ENCODE measurements around the gene RFC5. TPM values are rescaled to one million over a fixed set of nuclear protein-coding genes. Genes with fewer than 3 reads are reported as not detected.

Gene RFC5
- total and polyA plus RNA-seq, 10 of the 15 experiments (the other 5 are each of a cell fraction or from before 2014, with no cell fraction given) = 30.9 to 73.3 (median 53.5) TPM

DNA sequence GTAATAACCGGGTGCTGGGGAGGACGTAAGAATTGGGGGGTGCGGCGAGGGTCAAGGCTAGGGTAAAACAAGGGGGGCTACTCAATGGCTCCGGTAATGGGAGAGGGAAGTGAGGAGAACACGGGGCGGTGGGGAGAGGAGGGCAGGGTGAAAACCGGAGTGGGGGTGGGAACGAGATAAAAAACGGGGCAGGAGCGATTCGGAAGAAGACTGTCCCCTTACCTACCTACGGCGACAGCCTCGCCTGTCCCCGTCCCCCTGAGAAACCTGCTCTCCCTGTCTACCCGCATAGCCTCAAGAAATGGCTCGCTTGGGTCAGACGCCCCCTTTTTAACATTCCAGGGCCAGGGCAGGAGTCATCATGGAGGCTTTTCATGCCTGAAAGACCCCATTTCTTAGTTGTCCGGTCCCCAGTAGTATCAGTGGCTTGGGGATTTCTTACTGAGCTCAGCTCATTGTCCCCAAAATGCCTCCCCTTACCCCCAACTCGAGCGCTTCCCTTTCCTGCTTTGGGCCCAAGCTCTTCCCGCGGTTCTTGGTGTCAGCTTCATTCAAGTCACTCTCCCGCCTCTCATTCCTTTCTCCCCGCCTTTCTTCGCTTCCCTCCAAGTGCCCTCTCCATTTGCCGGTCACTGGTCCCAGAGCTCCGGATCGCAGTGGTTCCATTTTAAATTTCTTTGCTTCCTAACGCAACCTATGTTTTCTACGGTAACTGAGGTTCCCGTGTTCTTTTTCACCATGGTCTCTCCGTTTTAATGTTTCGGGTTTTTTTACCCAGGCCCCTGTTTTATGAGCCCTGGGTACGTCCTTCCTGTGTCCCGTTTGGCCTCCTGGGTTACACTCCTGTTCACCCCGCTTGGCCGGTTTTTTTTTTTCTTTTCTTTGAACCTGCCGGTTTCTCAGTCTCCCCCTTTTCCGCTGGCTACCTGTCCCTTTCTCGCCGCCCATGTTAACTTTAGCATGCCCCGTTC, 45.7 kb downstream of the RFC5 start:
- RAD21 ChIA-PET (ENCODE audit: unreplicated experiment) = interaction anchor here (0.7 to 1.7 kb wide), 6 partner anchors 45 to 315 kb away, joined by 3 to 7 read pairs (median 4); no protein-coding TSS in a partner anchor
- peak overlapping the region; percentile 96 for H3K4me2 ChIP-seq (ENCODE audit: control insufficient read depth, insufficient read depth)
- H3K4me1 ChIP-seq (ENCODE audit: control insufficient read depth, insufficient read depth, low read length) = peaks cover 13% of the 10 kb centered on the region
- DNase-seq (ENCODE audit: low read depth, low spot score) (no peak), FAIRE-seq (no peak), ATAC-seq (peak; percentile 43)
- H3K9me3 ChIP-seq (replicated peaks; ENCODE audit: control insufficient read depth, insufficient read depth, low read length) = no peaks in the 10 kb centered on the region
- peaks cover 32% of the 10 kb centered on the region for H3K79me2 ChIP-seq (ENCODE audit: control insufficient read depth, insufficient read depth, low read length)
- H3K4me3 ChIP-seq = peak overlapping the region; percentile 96
- H2AFZ ChIP-seq (ENCODE audit: control insufficient read depth, low read depth, low read length) = peak overlapping the region; percentile 89
- POLR2A ChIA-PET = interaction anchor here (0.6 to 1.0 kb wide), 4 partner anchors 29 to 1609 kb away, joined by 3 to 4 read pairs (median 3); partner anchors contain the start of gene SUDS3
- CTCF ChIA-PET = interaction anchor here (0.9 to 2.0 kb wide), 3 partner anchors 57 to 314 kb away, joined by 3 to 6 read pairs (median 4); partner anchors contain the start of gene SUDS3
- intact Hi-C loops (cut with micrococcal nuclease; ENCODE audit: unreplicated experiment) (loop anchor here (2.0 kb wide), 1 partner anchor 315 kb away; the partner anchor contains the start of gene SUDS3), in situ Hi-C loops (cut with MboI) (no loop called here)
- H3K27me3 ChIP-seq (replicated peaks in 1 of 2; ENCODE audit: control insufficient read depth in 2 of 2, insufficient read depth in 2 of 2, low read length in 1 of 2) = no peaks in the 10 kb centered on the region
- SMC1A ChIA-PET (ENCODE audit: uncharacterized antibody, unreplicated experiment) = interaction anchor here (0.7 to 1.0 kb wide), 5 partner anchors 9 to 165 kb away, joined by 3 to 4 read pairs (median 3); no protein-coding TSS in a partner anchor
- H4K20me1 ChIP-seq (ENCODE audit: control insufficient read depth, insufficient read depth) = no peaks in the 10 kb centered on the region
- H3K27ac ChIP-seq (ENCODE audit: control insufficient read depth, insufficient read depth) = peak overlapping the region; percentile 93
- TSS peak; percentile 86 for BruUV-seq (replicated peaks)
- WGBS (ENCODE audit: insufficient coverage, insufficient replicate concordance, low lambda C conversion rate, missing lambda C conversion rate) = 3% methylated on average over 36 of the region's 44 CpGs
- H3K36me3 ChIP-seq (ENCODE audit: control insufficient read depth in 2 of 2, insufficient read depth in 2 of 2, low read length in 1 of 2) = no peaks in the 10 kb centered on the region
- H3K9ac ChIP-seq (ENCODE audit: control insufficient read depth, insufficient read depth, low read length) = peak overlapping the region; percentile 96
- no peak for TF ChIP-seq TCF7 (IDR thresholded peaks at IDR 0.05; ENCODE audit: borderline replicate concordance)
- TF ChIP-seq ZNF384 (IDR thresholded peaks at IDR 0.05; ENCODE audit: borderline replicate concordance, low read depth, low read length) = 0 out of 2 replicates have a peak, but pooled peaks have one; percentile 20
- TF ChIP-seq, protein P1, sequence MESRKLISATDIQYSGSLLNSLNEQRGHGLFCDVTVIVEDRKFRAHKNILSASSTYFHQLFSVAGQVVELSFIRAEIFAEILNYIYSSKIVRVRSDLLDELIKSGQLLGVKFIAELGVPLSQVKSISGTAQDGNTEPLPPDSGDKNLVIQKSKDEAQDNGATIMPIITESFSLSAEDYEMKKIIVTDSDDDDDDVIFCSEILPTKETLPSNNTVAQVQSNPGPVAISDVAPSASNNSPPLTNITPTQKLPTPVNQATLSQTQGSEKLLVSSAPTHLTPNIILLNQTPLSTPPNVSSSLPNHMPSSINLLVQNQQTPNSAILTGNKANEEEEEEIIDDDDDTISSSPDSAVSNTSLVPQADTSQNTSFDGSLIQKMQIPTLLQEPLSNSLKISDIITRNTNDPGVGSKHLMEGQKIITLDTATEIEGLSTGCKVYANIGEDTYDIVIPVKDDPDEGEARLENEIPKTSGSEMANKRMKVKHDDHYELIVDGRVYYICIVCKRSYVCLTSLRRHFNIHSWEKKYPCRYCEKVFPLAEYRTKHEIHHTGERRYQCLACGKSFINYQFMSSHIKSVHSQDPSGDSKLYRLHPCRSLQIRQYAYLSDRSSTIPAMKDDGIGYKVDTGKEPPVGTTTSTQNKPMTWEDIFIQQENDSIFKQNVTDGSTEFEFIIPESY (IDR thresholded peaks at IDR 0.05) = no peak
- TF ChIP-seq YBX1 (IDR thresholded peaks at IDR 0.05) = no peak
- TF ChIP-seq JUND (IDR thresholded peaks at IDR 0.05; ENCODE audit: low read depth, low read length) = no peak
- no peak for TF ChIP-seq ETV6 (conservative IDR thresholded peaks at IDR 0.05 in 1 of 2, IDR thresholded peaks at IDR 0.05 in 1 of 2; ENCODE audit: borderline replicate concordance in 1 of 2, low read depth in 1 of 2)
- TF ChIP-seq, protein P2, sequence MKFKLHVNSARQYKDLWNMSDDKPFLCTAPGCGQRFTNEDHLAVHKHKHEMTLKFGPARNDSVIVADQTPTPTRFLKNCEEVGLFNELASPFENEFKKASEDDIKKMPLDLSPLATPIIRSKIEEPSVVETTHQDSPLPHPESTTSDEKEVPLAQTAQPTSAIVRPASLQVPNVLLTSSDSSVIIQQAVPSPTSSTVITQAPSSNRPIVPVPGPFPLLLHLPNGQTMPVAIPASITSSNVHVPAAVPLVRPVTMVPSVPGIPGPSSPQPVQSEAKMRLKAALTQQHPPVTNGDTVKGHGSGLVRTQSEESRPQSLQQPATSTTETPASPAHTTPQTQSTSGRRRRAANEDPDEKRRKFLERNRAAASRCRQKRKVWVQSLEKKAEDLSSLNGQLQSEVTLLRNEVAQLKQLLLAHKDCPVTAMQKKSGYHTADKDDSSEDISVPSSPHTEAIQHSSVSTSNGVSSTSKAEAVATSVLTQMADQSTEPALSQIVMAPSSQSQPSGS (IDR thresholded peaks at IDR 0.05; ENCODE audit: low read length) = no peak
- no peak for TF ChIP-seq SREBF1 (IDR thresholded peaks at IDR 0.05; ENCODE audit: low read length)
- peak; percentile 55; the same call in 1 of the 2 replicates for TF ChIP-seq POLR2A (IDR thresholded peaks at IDR 0.05; ENCODE audit: low read depth, low read length)
- TF ChIP-seq BHLHE40 (IDR thresholded peaks at IDR 0.05; ENCODE audit: borderline replicate concordance in 1 of 2, low read depth in 2 of 2, low read length in 1 of 2) = no peak
- TF ChIP-seq, protein P3, sequence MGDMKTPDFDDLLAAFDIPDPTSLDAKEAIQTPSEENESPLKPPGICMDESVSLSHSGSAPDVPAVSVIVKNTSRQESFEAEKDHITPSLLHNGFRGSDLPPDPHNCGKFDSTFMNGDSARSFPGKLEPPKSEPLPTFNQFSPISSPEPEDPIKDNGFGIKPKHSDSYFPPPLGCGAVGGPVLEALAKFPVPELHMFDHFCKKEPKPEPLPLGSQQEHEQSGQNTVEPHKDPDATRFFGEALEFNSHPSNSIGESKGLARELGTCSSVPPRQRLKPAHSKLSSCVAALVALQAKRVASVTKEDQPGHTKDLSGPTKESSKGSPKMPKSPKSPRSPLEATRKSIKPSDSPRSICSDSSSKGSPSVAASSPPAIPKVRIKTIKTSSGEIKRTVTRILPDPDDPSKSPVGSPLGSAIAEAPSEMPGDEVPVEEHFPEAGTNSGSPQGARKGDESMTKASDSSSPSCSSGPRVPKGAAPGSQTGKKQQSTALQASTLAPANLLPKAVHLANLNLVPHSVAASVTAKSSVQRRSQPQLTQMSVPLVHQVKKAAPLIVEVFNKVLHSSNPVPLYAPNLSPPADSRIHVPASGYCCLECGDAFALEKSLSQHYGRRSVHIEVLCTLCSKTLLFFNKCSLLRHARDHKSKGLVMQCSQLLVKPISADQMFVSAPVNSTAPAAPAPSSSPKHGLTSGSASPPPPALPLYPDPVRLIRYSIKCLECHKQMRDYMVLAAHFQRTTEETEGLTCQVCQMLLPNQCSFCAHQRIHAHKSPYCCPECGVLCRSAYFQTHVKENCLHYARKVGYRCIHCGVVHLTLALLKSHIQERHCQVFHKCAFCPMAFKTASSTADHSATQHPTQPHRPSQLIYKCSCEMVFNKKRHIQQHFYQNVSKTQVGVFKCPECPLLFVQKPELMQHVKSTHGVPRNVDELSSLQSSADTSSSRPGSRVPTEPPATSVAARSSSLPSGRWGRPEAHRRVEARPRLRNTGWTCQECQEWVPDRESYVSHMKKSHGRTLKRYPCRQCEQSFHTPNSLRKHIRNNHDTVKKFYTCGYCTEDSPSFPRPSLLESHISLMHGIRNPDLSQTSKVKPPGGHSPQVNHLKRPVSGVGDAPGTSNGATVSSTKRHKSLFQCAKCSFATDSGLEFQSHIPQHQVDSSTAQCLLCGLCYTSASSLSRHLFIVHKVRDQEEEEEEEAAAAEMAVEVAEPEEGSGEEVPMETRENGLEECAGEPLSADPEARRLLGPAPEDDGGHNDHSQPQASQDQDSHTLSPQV (IDR thresholded peaks at IDR 0.05) = no peak
- no peak; the same call in none of the 2 replicates for TF ChIP-seq PML (IDR thresholded peaks at IDR 0.05; ENCODE audit: low read length)

Measured in GM12878 (cell line).